ENCODE data around the gene PKN1. TPM values are rescaled to one million over a fixed set of nuclear protein-coding genes. Genes with fewer than 3 reads are reported as not detected.

Gene PKN1
- total and polyA plus RNA-seq, 9 of the 15 experiments (the other 6 are each of a cell fraction or from before 2014, with no cell fraction given): 0.30 to 228 (median 77.5) TPM

- no peak for TF ChIP-seq THAP7 (CRISPR knock-in tag; IDR thresholded peaks at IDR 0.05)
- TF ChIP-seq SRSF9 (IDR thresholded peaks at IDR 0.05; ENCODE audit: borderline replicate concordance, low read depth, low read length): no peak
- no peak for TF ChIP-seq NFXL1 (CRISPR knock-in tag; IDR thresholded peaks at IDR 0.05)
- peak in 1 of 2 experiments; percentile 65; a peak in 3 of 4 replicates for TF ChIP-seq HDAC1 (IDR thresholded peaks at IDR 0.05)
- TF ChIP-seq MEIS2 (IDR thresholded peaks at IDR 0.05; ENCODE audit: partially characterized antibody): peak; percentile 59
- TF ChIP-seq RUNX1 (IDR thresholded peaks at IDR 0.05; ENCODE audit: low read depth): peak; percentile 84; the same call in 1 of the 2 replicates
- TF ChIP-seq SMARCB1 (IDR thresholded peaks at IDR 0.05; ENCODE audit: insufficient read length, low read depth): no peak
- no peak for TF ChIP-seq GMEB1 (CRISPR knock-in tag; IDR thresholded peaks at IDR 0.05)
- TF ChIP-seq RAD51 (IDR thresholded peaks at IDR 0.05; ENCODE audit: borderline replicate concordance, low read depth): no peak
- peak; percentile 77 for TF ChIP-seq SMAD4 (CRISPR knock-in tag; conservative IDR thresholded peaks at IDR 0.05)
- TF ChIP-seq HDAC2 (IDR thresholded peaks at IDR 0.05): peak; percentile 81
- no peak for TF ChIP-seq ZSCAN29 (IDR thresholded peaks at IDR 0.05)
- no peak for TF ChIP-seq NR3C1 (CRISPR knock-in tag; IDR thresholded peaks at IDR 0.05)
- peak in 1 of 2 experiments; percentile 75; a peak in 2 of 4 replicates for TF ChIP-seq TBL1XR1 (IDR thresholded peaks at IDR 0.05; ENCODE audit: low read length in 2 of 2)
- TF ChIP-seq HSF4 (CRISPR knock-in tag; IDR thresholded peaks at IDR 0.05; ENCODE audit: borderline replicate concordance): no peak
- TF ChIP-seq MXD1 (CRISPR knock-in tag; IDR thresholded peaks at IDR 0.05; ENCODE audit: borderline replicate concordance, poor library complexity, severe bottlenecking): no peak
- TF ChIP-seq FOXA3 (CRISPR knock-in tag; conservative IDR thresholded peaks at IDR 0.05 in 1 of 2, IDR thresholded peaks at IDR 0.05 in 1 of 2): no peak
- no peak for TF ChIP-seq ZNF133 (CRISPR knock-in tag; IDR thresholded peaks at IDR 0.05)
- TF ChIP-seq KAT7 (CRISPR knock-in tag; IDR thresholded peaks at IDR 0.05; ENCODE audit: borderline replicate concordance): no peak
- peak; percentile 82 for TF ChIP-seq SOX6 (IDR thresholded peaks at IDR 0.05)
- no peak for TF ChIP-seq POLR2H (tag; IDR thresholded peaks at IDR 0.05; ENCODE audit: low read depth)
- no peak for TF ChIP-seq ZNF717 (CRISPR knock-in tag; IDR thresholded peaks at IDR 0.05)
- peak; percentile 72 for TF ChIP-seq CREB1 (IDR thresholded peaks at IDR 0.05)
- peak; percentile 75; the same call in 1 of the 2 replicates for TF ChIP-seq CREB1 (CRISPR knock-in tag; IDR thresholded peaks at IDR 0.05)
- TF ChIP-seq CBFB (CRISPR knock-in tag; IDR thresholded peaks at IDR 0.05): peak; percentile 72; the same call in 1 of the 2 replicates
- TF ChIP-seq ZNF75A (CRISPR knock-in tag; IDR thresholded peaks at IDR 0.05): no peak
- peak; percentile 24; the same call in 1 of the 2 replicates for TF ChIP-seq ZNF263 (CRISPR knock-in tag; IDR thresholded peaks at IDR 0.05; ENCODE audit: borderline replicate concordance)
Measured at GRCh38 chr19:14391156-14391821, 41.8 kb upstream of the PKN1 start (continued).
